AG09319 (cell line): Measurements from ENCODE around the gene RHEX.

Source experiments
- DNase-seq: peaks from one replicate; pipeline ENCODE4 v3.0.0-alpha.2; 2010; ENCODE audit warnings: low read depth; ENCODE audit errors: extremely low read depth
- CTCF ChIP-seq: IDR thresholded peaks from 2 replicates; pipeline ENCODE4 v1.5.1; 2011; ENCODE audit warnings: low read depth, mild to moderate bottlenecking, inconsistent platforms, low read length, moderate library complexity

RHEX gene

GRCh38 chr1:206120406-206120805 lies 67.4 kb downstream of the RHEX start:
- no peak for DNase-seq
- TF ChIP-seq CTCF, result no peak

DNA sequence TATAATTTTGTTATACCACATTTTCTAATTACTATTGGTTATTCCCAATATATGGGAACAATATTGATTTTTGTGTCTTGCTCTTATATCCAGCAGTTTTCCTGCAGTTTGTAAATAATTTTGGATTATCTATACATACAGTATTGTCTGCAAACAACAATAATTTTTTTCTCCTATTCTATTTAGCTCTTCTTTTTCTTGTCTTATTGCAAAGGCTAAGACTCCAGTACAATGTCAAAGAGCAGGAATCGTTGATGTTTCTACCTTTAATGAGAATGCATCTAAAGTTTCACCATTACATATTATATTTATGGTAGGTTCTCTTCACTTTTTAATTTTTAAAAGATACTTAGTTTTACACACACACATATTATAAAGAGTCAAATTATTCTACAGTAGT lies 68.3 kb downstream of the RHEX start:
- no peak for TF ChIP-seq CTCF
- no peak for DNase-seq

DNA sequence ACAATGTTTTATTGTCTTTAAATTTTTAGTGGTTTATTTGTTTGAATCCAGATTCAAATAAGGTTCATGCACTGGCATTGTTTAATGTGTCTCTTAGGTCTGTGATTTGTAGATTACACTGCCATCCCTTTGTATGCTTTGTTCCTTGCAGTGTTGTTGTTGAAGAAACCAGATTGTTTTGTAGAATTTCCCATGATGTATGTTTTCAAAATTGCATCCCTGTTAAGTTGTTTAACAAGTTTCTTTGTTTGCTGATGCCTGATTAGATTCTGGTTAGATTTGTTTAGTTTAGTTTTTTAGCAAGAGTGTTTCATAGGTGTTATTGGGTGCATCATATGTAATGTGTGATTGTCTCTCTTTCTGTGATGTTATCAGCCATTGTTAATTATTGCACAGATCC lies 69.7 kb downstream of the RHEX start:
- no peak for DNase-seq
- TF ChIP-seq CTCF, result no peak

GRCh38 chr1:206125346-206125745 lies 72.4 kb downstream of the RHEX start:
- TF ChIP-seq CTCF, result no peak
- no peak for DNase-seq

DNA sequence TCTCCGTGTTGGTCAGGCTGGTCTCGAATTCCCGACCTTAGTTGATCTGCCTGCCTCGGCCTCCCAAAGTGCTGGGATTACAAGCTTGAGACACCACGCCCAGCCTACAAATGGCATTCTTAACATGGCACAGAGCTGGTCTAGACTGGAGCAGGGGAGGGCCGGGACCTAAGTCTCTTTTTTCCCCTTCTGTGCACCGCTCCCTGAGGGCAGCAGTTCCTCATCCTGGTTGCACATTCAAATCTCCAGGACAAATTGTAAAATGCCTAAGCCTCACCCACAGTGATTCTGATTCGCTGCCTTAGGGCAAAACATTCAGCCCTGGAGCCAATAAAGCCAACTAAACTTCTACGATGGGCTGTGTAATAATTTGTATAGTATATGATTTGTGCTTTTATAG lies 74.4 kb downstream of the RHEX start:
- no peak for DNase-seq
- no peak for TF ChIP-seq CTCF

- no peak for TF ChIP-seq CTCF
- DNase-seq, result no peak
Observed at GRCh38 chr1:206128196-206128595, 75.2 kb downstream of the RHEX start.

- no peak for TF ChIP-seq CTCF
- no peak for DNase-seq
Observed at GRCh38 chr1:206131037-206131436, 78.1 kb downstream of the RHEX start.
